H1 (cell line): ENCODE measurements around the gene DRD2. TPM values are rescaled to one million over a fixed set of nuclear protein-coding genes. Genes with fewer than 3 reads are reported as not detected.

Source experiments
- CTCF ChIA-PET: fragments of 300-600 bp; sonication (Branson Sonifier 250); formaldehyde crosslinking; loops from one replicate; lab custom pipeline; 2021; ENCODE audit not compliant: partially characterized antibody; lab: Charles Lee
- POLR2A ChIA-PET: fragments of 300-600 bp; sonication (Branson Sonifier 250); formaldehyde crosslinking; loops from one replicate; lab custom pipeline; 2021; ENCODE audit warnings: inconsistent platforms; ENCODE audit not compliant: partially characterized antibody; lab: Charles Lee
- DNase-seq, 2 experiments: peaks; one replicate each; pipeline versions ENCODE4 v3.0.0 to v3.0.0-alpha.2; 2010 to 2022; ENCODE audit warnings: low spot score in 2 of 2, low read depth in 1 of 2, mixed read lengths in 1 of 2
- FAIRE-seq: peaks from 2 replicates; lab custom pipeline; 2011; peaks lifted over from hg19 to GRCh38; lab: Jason Lieb, UNC
- H2AFZ ChIP-seq: 2 replicates; pipeline ENCODE4 v1.8.1; 2012; ENCODE audit warnings: low read length, inconsistent platforms
- H2AK5ac ChIP-seq: 2 replicates; pipeline ENCODE4 v1.6.1; 2013; ENCODE audit warnings: low read depth, low read length
- H2BK120ac ChIP-seq: replicated peaks from 2 replicates; pipeline ENCODE3; 2013; ENCODE audit warnings: low read depth, low read length, inconsistent platforms
- H2BK12ac ChIP-seq: 2 replicates; pipeline ENCODE4 v1.6.1; 2013; ENCODE audit warnings: low read depth, low read length
- H2BK15ac ChIP-seq: 2 replicates; pipeline ENCODE4 v1.6.1; 2013; ENCODE audit warnings: low read length
- H2BK20ac ChIP-seq: 2 replicates; pipeline ENCODE4 v1.6.1; 2013; ENCODE audit warnings: low read length
- H2BK5ac ChIP-seq: 2 replicates; pipeline ENCODE4 v1.6.1; 2013; ENCODE audit warnings: low read depth, low read length
- H3K14ac ChIP-seq: 2 replicates; pipeline ENCODE4 v1.6.1; 2013; ENCODE audit warnings: inconsistent platforms; ENCODE audit not compliant: insufficient read length
- H3K18ac ChIP-seq: 2 replicates; pipeline ENCODE4 v1.6.1; 2013; ENCODE audit warnings: low read length; ENCODE audit errors: extremely low read depth
- H3K23ac ChIP-seq: 2 replicates; pipeline ENCODE4 v1.6.1; 2013; ENCODE audit warnings: inconsistent platforms; ENCODE audit not compliant: insufficient read length
- H3K23me2 ChIP-seq: 2 replicates; pipeline ENCODE4 v1.6.1; 2013; ENCODE audit warnings: low read depth, low read length
- H3K27ac ChIP-seq: 2 replicates; pipeline ENCODE4 v1.6.1; 2011; ENCODE audit warnings: low read depth, low read length, inconsistent platforms
- H3K27me3 ChIP-seq, 4 experiments: replicated peaks in 1 of 4; 1 replicate in 1 of 4; 2 replicates in 3 of 4; pipeline versions ENCODE4 v1.6.1 to v1.8.1; 2011 to 2013; ENCODE audit warnings: low read length in 3 of 4, mild to moderate bottlenecking in 3 of 4, inconsistent platforms in 2 of 4, mixed read lengths in 2 of 4, moderate library complexity in 1 of 4; ENCODE audit not compliant: control insufficient read depth in 3 of 4, insufficient read depth in 3 of 4; ENCODE audit errors: extremely low read depth in 1 of 4
- H3K36me3 ChIP-seq, 4 experiments: 2 replicates each; pipeline versions ENCODE4 v1.6.1 to v1.8.1; 2011 to 2013; ENCODE audit warnings: mild to moderate bottlenecking in 4 of 4, low read length in 3 of 4, moderate library complexity in 2 of 4, control low read depth in 1 of 4, inconsistent platforms in 1 of 4; ENCODE audit not compliant: insufficient read depth in 4 of 4, control insufficient read depth in 2 of 4
- H3K4ac ChIP-seq: replicated peaks from 2 replicates; pipeline ENCODE3; 2013; ENCODE audit warnings: low read length, low read depth, mixed read lengths, inconsistent platforms; ENCODE audit not compliant: insufficient read length
- H3K4me1 ChIP-seq, 4 experiments: replicated peaks in 1 of 4; 1 replicate in 1 of 4; 2 replicates in 3 of 4; pipeline versions ENCODE4 v1.6.1 to v1.8.1; 2011 to 2013; ENCODE audit warnings: low read length in 3 of 4, inconsistent platforms in 2 of 4, mixed read lengths in 1 of 4; ENCODE audit not compliant: insufficient read depth in 4 of 4, control insufficient read depth in 3 of 4
- H3K4me2 ChIP-seq, 2 experiments: 2 replicates each; pipeline versions ENCODE4 v1.6.1 to v1.8.1; 2011 to 2013; ENCODE audit warnings: low read depth in 2 of 2, low read length in 2 of 2, control low read depth in 1 of 2, inconsistent platforms in 1 of 2, mild to moderate bottlenecking in 1 of 2; ENCODE audit not compliant: insufficient read depth in 1 of 2
- H3K4me3 ChIP-seq, 4 experiments: fragments of 200-600, 300-600 bp in 1 of 4; sonication (generic), shearing (Covaris generic), sonication (Bioruptor Twin) in 1 of 4; 2 replicates each; pipeline versions ENCODE4 v1.5.1 to v1.8.1; 2011 to 2016; ENCODE audit warnings: low read length in 4 of 4, low read depth in 3 of 4, control low read depth in 2 of 4, inconsistent platforms in 2 of 4, mild to moderate bottlenecking in 2 of 4, mixed read lengths in 1 of 4, moderate library complexity in 1 of 4; ENCODE audit not compliant: insufficient read depth in 2 of 4; ENCODE audit errors: extremely low read depth in 1 of 4
- H3K56ac ChIP-seq: replicated peaks from 2 replicates; pipeline ENCODE3; 2013; ENCODE audit warnings: low read depth, mild to moderate bottlenecking, mixed read lengths, low read length, inconsistent platforms; ENCODE audit not compliant: insufficient read length
- H3K79me1 ChIP-seq: 2 replicates; pipeline ENCODE4 v1.6.1; 2013; ENCODE audit warnings: low read depth, low read length, control low read depth
- H3K79me2 ChIP-seq, 2 experiments: 2 replicates each; pipeline versions ENCODE4 v1.6.1 to v1.8.1; 2012 to 2013; ENCODE audit warnings: low read length in 2 of 2, mild to moderate bottlenecking in 2 of 2, inconsistent platforms in 1 of 2; ENCODE audit not compliant: insufficient read depth in 2 of 2, control insufficient read depth in 1 of 2
- H3K9ac ChIP-seq, 4 experiments: replicated peaks in 1 of 4; 1 replicate in 1 of 4; 2 replicates in 3 of 4; pipeline versions ENCODE4 v1.6.1 to v1.8.1; 2011 to 2013; ENCODE audit warnings: low read depth in 3 of 4, low read length in 3 of 4, control low read depth in 2 of 4, mild to moderate bottlenecking in 2 of 4, moderate library complexity in 2 of 4, inconsistent platforms in 1 of 4; ENCODE audit errors: extremely low read depth in 1 of 4
- H3K9me3 ChIP-seq, 2 experiments: 2 replicates each; pipeline versions ENCODE4 v1.6.1 to v1.8.1; 2012 to 2013; ENCODE audit warnings: mild to moderate bottlenecking in 2 of 2, moderate library complexity in 2 of 2, control low read depth in 1 of 2, inconsistent platforms in 1 of 2, low read depth in 1 of 2, low read length in 1 of 2, mixed read lengths in 1 of 2; ENCODE audit not compliant: insufficient read depth in 2 of 2
- H4K20me1 ChIP-seq, 2 experiments: replicated peaks in 1 of 2; 2 replicates each; pipeline versions ENCODE3 to v1.8.1; 2011 to 2013; ENCODE audit warnings: inconsistent platforms in 2 of 2, low read length in 2 of 2, mild to moderate bottlenecking in 1 of 2; ENCODE audit not compliant: insufficient read depth in 2 of 2, control insufficient read depth in 1 of 2
- H4K5ac ChIP-seq: 2 replicates; pipeline ENCODE4 v1.6.1; 2013; ENCODE audit warnings: low read length, low read depth, mixed read lengths, inconsistent platforms; ENCODE audit not compliant: insufficient read length
- H4K8ac ChIP-seq: 2 replicates; pipeline ENCODE4 v1.8.0; 2013; ENCODE audit warnings: mild to moderate bottlenecking, moderate library complexity, low read length, inconsistent platforms; ENCODE audit not compliant: insufficient read depth; ENCODE audit errors: extremely low read depth
- H4K91ac ChIP-seq: replicated peaks from 2 replicates; pipeline ENCODE3; 2013; ENCODE audit warnings: low read length, mixed read lengths, inconsistent platforms; ENCODE audit not compliant: insufficient read length
- CEBPB ChIP-seq: IDR thresholded peaks from 2 replicates; pipeline ENCODE4 v1.6.1; 2012; ENCODE audit warnings: low read depth, low read length
- CHD2 ChIP-seq: IDR thresholded peaks from 2 replicates; pipeline ENCODE4 v1.6.1; 2012; ENCODE audit warnings: low read length, improper control_type of control experiment
- E2F6 ChIP-seq: IDR thresholded peaks from 2 replicates; pipeline ENCODE4 v1.6.1; 2012; ENCODE audit warnings: inconsistent platforms
- EGR1 ChIP-seq: IDR thresholded peaks from 2 replicates; pipeline ENCODE4 v1.6.1; 2011; ENCODE audit warnings: low read depth, low read length, borderline replicate concordance
- EP300 ChIP-seq, 2 experiments: IDR thresholded peaks; 1 replicate in 1 of 2; 2 replicates in 1 of 2; pipeline ENCODE4 v1.6.1; 2011 to 2012; ENCODE audit warnings: low read depth in 2 of 2, low read length in 2 of 2, mild to moderate bottlenecking in 2 of 2, borderline replicate concordance in 1 of 2, inconsistent platforms in 1 of 2, moderate library complexity in 1 of 2
- NRF1 ChIP-seq: IDR thresholded peaks from 2 replicates; pipeline ENCODE4 v1.6.1; 2011; ENCODE audit warnings: mild to moderate bottlenecking, low read depth, low read length, improper control_type of control experiment
- TAF1 ChIP-seq: IDR thresholded peaks from 2 replicates; pipeline ENCODE4 v1.6.1; 2011; ENCODE audit warnings: mild to moderate bottlenecking, low read depth, low read length
- TAF7 ChIP-seq: optimal IDR thresholded peaks from 2 replicates; pipeline ENCODE3; 2011; ENCODE audit warnings: low read depth, mild to moderate bottlenecking, inconsistent platforms, low read length, moderate library complexity, borderline replicate concordance
- TBP ChIP-seq: IDR thresholded peaks from 2 replicates; pipeline ENCODE4 v1.6.1; 2011; ENCODE audit warnings: low read depth, low read length, improper control_type of control experiment
- TCF12 ChIP-seq: IDR thresholded peaks from 2 replicates; pipeline ENCODE4 v1.6.1; 2011; ENCODE audit warnings: low read depth, mild to moderate bottlenecking, low read length
- WGBS, 2 experiments: shearing (Covaris generic) in 1 of 2; methylation state at CpG; one replicate each; pipeline versions ENCODE4 v1.1.6 to v1.1.7; 2013 to 2015; ENCODE audit warnings: low lambda C conversion rate in 2 of 2, mixed read lengths in 2 of 2, inconsistent platforms in 1 of 2, low coverage in 1 of 2, missing lambda C conversion rate in 1 of 2; ENCODE audit not compliant: insufficient replicate concordance in 2 of 2, insufficient coverage in 1 of 2, insufficient read length in 1 of 2; ENCODE audit errors: extremely low coverage in 1 of 2, missing lambda C conversion rate in 1 of 2; 5-methylcytosine and 5-hydroxymethylcytosine counted together
- polyA plus RNA-seq, 7 experiments: library from polyadenylated mRNA; depleted of rRNA in 3 of 7; stranded (reverse) in 5 of 7; unstranded in 2 of 7; fragments of >200 nt in 5 of 7; fragments of 200-250 nt in 2 of 7; gene quantifications; 1 replicate in 5 of 7; 2 replicates in 1 of 7; 4 replicates in 1 of 7; pipeline versions ENCODE4 v1.2.1 to v1.2.3, GENCODE V29; 2011 to 2013; ENCODE audit warnings: missing spikeins in 2 of 7, mixed read lengths in 2 of 7
- total RNA-seq: library from RNA; stranded (reverse); fragmentation: NEBNext Ultra II Directional; extraction: Animal tissue kit (Norgen Biotek cat#: 25700); gene quantifications from 2 replicates; pipeline ENCODE4 v1.2.1, GENCODE V29; 2021

Gene DRD2
- total and polyA plus RNA-seq, 2 of the 8 experiments (the other 6 are each of a cell fraction or from before 2014, with no cell fraction given): 0.26 to 0.41 TPM

- Histone ChIP-seq H3K14ac (no peak overlapping the region), H2BK120ac (no peak overlapping the region), H2BK5ac (no peak overlapping the region), H3K4me2 (no peak overlapping the region), H3K4me1 (no peaks in the 10 kb centered on the region), H2BK15ac (no peak overlapping the region), H3K27ac (no peak overlapping the region), H3K36me3 (no peaks in the 10 kb centered on the region), H3K79me2 (no peaks in the 10 kb centered on the region), H4K20me1 (no peaks in the 10 kb centered on the region), H3K56ac (no peak overlapping the region), H2AK5ac (no peak overlapping the region), H3K9ac (no peak overlapping the region), H2BK20ac (no peak overlapping the region), H3K79me1 (no peaks in the 10 kb centered on the region), H3K23ac (no peak overlapping the region), H2AFZ (no peak overlapping the region), H3K18ac (no peak overlapping the region), H4K91ac (no peak overlapping the region), H3K4me3 (no peak overlapping the region), H3K9me3 (no peaks in the 10 kb centered on the region), H3K4ac (no peak overlapping the region), H4K8ac (no peak overlapping the region; the same call in 1 of the 2 replicates), H4K5ac (no peak overlapping the region), H3K23me2 (no peaks in the 10 kb centered on the region; the same call in 1 of the 2 replicates), H2BK12ac (no peak overlapping the region), H3K27me3 (no peaks in the 10 kb centered on the region)
- ChIA-PET POLR2A (interaction anchor here (0.7 kb wide), 1 partner anchor 14 kb away, joined by 3 read pairs; no protein-coding TSS in a partner anchor), CTCF (interaction anchor here (0.7 to 1.5 kb wide), 3 partner anchors 11 to 219 kb away, joined by 3 read pairs; no protein-coding TSS in a partner anchor)
- no peak for DNase-seq
- TF ChIP-seq TCF12 (no peak), EGR1 (no peak), CHD2 (no peak), TAF7 (no peak), CEBPB (no peak), TAF1 (no peak), EP300 (IDR thresholded peaks at IDR 0.05; ENCODE audit: borderline replicate concordance in 1 of 2, low read depth in 2 of 2, low read length in 2 of 2) (no peak), TBP (no peak), NRF1 (no peak), E2F6 (no peak)
- no peak for FAIRE-seq
- WGBS, 2 experiments: 96% methylated on average over 2 of the region's 2 CpGs; no CpG with 5 or more reads in 1 of the 2 experiments
Measured at GRCh38 chr11:113417428-113417827, 57.8 kb downstream of the DRD2 start.
